CD4-positive, alpha-beta T cell treated with Interferon gamma for 1 hour (primary cell): Measurements from ENCODE around the gene ZNF396.

Experiments
- DNase-seq: peaks from one replicate; pipeline ENCODE4 v3.0.0-alpha.2; 2020

Gene ZNF396

DNA sequence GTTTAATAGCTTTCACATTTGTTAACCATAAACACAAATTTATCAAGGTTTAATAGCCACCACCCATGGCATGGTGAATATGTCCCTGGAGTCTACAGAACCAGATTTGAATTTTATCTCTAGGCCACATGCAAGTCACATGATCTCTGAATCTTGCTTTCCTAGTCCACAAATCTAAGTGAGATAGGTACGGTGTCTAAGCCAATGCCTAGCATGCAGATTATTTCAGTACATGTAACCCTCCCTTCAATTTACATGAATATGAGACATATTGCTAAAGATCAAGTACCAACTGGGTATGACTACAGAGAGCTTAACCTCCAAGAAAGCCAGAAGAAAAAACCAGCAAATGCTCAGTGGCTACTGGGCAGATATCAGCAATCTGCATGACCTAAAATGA is 42.9 kb downstream of the ZNF396 start:
- no peak for DNase-seq

DNA sequence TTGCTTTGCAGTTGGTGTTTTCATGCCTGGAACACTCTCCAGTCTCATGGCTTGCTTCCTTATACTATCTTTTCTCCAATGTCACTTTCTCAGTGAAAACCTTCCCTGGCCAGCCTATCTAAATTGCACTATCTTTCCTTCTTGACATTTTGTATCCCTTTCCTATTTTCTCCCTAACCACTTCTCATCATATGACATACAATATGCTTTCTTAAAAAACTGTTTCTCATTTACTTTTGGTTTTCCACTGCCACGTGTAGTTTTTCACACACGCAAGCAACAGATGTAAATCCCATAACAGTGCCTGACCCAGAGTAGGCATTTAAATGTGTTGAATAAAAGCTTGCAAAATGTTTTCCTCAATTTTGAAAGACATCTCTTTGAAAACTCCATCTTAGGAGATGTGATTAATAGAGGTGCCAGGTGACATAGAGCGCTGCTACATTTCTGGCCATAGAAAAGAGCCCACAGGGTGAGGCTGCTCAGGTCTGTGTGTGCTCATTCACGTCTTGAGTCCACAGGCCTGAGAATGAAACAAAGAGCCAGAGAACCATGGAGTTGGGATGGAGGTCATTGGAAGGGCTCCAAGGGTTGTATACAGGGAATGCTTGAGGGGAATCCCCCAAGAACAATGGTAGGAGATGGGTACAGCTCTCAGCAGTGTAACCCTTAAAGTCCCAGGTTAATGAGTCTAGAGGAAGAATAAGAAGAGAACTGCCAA is 45.6 kb downstream of the ZNF396 start:
- DNase-seq, result no peak

DNA sequence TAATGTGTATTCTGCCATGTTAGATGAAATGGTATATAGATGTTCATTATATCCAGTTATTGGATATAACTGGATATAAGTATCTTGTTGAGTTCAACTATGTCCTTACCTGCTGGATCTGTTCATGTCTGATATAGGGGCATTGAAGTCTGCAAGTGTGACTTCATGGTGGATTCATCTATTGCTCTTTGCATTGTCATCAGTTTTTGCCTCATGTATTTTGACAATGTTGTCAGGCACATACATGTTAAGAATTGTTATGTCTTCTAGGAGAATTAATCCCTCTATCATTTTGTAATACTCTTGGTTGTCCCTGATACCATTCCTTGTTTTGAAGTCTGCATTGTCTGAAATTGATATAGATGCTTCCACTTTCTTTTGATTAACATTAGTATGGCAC is 48.3 kb downstream of the ZNF396 start:
- DNase-seq, result no peak

DNA sequence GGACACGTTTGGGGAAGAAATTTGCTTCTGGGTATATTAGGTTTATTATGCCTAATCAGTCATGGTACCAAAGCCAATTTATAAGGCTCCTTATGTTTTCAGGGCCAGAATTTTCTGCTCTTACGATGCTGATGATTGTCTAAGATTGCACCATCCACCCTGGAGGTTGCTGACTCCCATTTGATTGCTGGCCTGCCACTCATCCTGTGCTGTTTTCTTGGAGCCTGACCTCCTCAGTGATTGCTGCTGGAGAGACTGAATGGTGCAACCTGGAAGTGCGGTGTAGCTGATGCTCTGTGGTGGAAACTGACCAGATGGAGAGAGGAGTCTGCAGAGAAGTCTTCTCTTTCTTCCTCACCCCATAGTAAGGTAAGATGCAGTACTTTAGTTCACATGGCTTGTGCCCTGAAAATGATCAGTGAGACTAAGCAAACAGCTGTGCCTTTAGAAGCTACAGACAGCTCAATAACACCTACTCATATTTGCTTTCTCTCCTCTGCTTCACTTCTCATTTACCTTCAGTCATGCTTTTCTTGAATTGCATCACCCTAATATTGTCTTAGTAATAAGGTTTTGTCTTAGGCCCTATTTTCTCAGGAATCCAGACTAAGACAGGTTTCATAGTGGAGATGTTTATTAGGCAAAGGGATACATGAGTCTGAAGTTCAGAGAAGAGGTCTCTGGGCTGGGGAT is 50.3 kb downstream of the ZNF396 start:
- no peak for DNase-seq

DNA sequence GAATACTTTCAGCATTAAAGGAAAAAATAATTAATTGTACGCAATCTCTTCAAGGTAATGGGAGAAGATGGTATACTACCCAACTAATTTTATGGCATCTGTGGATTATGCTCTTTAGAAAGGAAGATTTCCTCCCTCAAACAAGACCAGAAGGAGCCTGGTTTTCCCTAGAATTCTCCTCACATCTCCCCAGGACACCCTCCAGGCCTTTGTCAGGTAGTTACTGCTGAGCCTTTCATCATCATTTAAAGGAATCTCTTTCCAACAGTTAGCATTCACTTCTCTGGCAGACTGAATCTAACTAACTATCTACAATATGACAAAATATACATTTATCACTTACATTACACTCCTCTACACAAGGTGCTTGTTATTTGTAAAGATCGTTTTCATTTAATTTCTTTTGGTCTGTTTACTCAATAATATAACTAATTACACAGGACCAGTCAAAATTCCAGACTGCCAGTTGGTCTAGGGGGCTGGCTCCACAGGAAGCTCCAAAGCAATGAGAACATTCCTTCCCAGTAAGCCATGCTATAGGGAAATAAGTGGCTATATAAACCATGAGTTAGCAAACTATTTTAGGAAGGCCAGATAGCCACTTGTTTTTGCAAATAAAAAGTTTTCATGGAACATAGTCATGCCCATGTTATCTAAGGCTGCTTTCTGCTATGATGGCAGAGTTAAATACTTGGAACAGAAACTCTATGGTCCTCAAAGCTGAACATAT is 52.0 kb downstream of the ZNF396 start:
- DNase-seq, result no peak

DNA sequence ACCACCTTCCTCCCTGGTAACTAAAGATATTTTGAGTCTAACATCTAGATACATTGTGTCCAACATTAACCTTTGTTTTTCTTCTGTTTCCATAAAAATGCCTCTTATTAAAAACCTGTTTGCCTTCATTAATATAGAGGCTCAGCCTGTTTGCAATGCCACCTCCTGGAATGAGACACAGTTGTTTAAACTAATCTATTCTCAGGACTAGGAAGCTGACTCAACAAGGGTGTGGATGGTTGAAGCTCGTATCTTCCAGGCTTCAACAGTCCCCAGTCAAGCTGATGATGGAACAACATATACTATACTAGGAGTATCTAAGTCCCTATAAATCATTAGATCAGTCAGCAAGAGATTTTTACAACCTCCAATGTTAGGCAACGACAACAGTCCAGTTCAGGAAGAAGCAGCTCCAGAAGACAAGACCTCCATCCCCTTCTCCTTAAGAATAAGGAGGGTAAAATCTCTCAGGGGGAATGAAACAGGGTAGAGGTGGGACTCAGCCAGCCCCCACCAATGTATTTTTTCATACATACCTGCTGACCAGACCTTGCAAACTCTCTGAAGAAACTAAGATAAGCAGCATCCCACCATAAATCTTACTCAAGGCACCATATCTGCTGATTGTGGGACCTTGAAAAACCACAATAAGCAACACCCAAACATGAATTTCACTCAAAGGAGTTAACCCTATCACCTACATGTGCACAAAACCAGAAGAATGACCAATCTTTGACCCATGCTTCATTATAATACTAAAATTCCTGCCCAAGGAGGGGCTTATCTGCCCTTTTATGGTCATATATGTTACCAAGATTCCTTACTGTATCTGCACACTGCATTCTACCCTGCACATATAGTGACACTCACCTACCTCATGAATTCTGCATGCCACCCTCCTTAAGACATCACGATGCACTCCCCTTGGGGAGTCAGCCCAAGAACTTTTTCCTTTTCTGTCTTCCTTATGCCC is 54.4 kb downstream of the ZNF396 start:
- DNase-seq, result no peak
